Endothelial cell (in vitro differentiated cells): ENCODE results near the gene TRIM69. TPM values are rescaled to one million over a fixed set of nuclear protein-coding genes. Genes with fewer than 3 reads are reported as not detected.
A peak's percentile ranks its signal among the peaks of the same experiment; 100 is the strongest.

Experiments
- DNase-seq: peaks from one replicate; pipeline ENCODE4 v3.0.0; 2021; ENCODE audit warnings: low spot score
- H3K27ac Mint-ChIP-seq: one replicate; pipeline ENCODE4 v1.8.0; 2021; ENCODE audit warnings: mixed read lengths, inconsistent platforms; ENCODE audit not compliant: unreplicated experiment
- H3K27me3 Mint-ChIP-seq: one replicate; pipeline ENCODE4 v1.8.0; 2021; ENCODE audit warnings: mild to moderate bottlenecking, moderate library complexity, mixed read lengths, inconsistent platforms; ENCODE audit not compliant: unreplicated experiment
- H3K36me3 Mint-ChIP-seq: one replicate; pipeline ENCODE4 v1.8.0; 2021; ENCODE audit warnings: mild to moderate bottlenecking, low read depth, mixed read lengths, inconsistent platforms; ENCODE audit not compliant: unreplicated experiment
- H3K4me1 Mint-ChIP-seq: one replicate; pipeline ENCODE4 v1.8.0; 2021; ENCODE audit warnings: mild to moderate bottlenecking, mixed read lengths, inconsistent platforms; ENCODE audit not compliant: unreplicated experiment
- H3K4me3 Mint-ChIP-seq: one replicate; pipeline ENCODE4 v1.8.0; 2021; ENCODE audit warnings: mild to moderate bottlenecking, mixed read lengths, inconsistent platforms; ENCODE audit not compliant: unreplicated experiment
- H3K9me3 Mint-ChIP-seq: one replicate; pipeline ENCODE4 v1.8.0; 2021; ENCODE audit warnings: mixed read lengths, inconsistent platforms; ENCODE audit not compliant: unreplicated experiment
- CTCF ChIP-seq: fragments of 200-600 bp; sonication (generic); IDR thresholded peaks from one replicate; pipeline ENCODE4 v1.5.0; 2021; ENCODE audit warnings: antibody characterized with exemption; ENCODE audit not compliant: unreplicated experiment
- total RNA-seq: library from RNA; stranded (reverse); fragmentation: NEBNext Ultra II Directional; extraction: Animal tissue kit (Norgen Biotek cat#: 25700); gene quantifications from one replicate; pipeline ENCODE4 v1.2.1, GENCODE V29; 2021; ENCODE audit not compliant: unreplicated experiment

Gene TRIM69
- total RNA-seq, 1 donor from 2014 or later = 13.4 TPM

- no peak overlapping the region for H3K27ac Mint-ChIP-seq
- H3K36me3 Mint-ChIP-seq = peaks cover 21% of the 10 kb centered on the region
- no peak for DNase-seq
- H3K9me3 Mint-ChIP-seq = no peaks in the 10 kb centered on the region
- H3K4me3 Mint-ChIP-seq = no peak overlapping the region
- no peaks in the 10 kb centered on the region for H3K27me3 Mint-ChIP-seq
- H3K4me1 Mint-ChIP-seq = peaks cover 4% of the 10 kb centered on the region
- no peak for TF ChIP-seq CTCF
Observed at GRCh38 chr15:44720460-44721176, 15.7 kb upstream of the TRIM69 start.

GRCh38 chr15:44722011-44722410 is 14.3 kb upstream of the TRIM69 start:
- TF ChIP-seq CTCF = no peak
- no peak overlapping the region for H3K4me3 Mint-ChIP-seq
- H3K27ac Mint-ChIP-seq = no peak overlapping the region
- H3K9me3 Mint-ChIP-seq = no peaks in the 10 kb centered on the region
- H3K27me3 Mint-ChIP-seq = no peaks in the 10 kb centered on the region
- peaks cover 12% of the 10 kb centered on the region for H3K36me3 Mint-ChIP-seq
- no peak for DNase-seq
- peaks cover 14% of the 10 kb centered on the region for H3K4me1 Mint-ChIP-seq

- no peaks in the 10 kb centered on the region for H3K9me3 Mint-ChIP-seq
Observed at GRCh38 chr15:44726136-44726535, 10.2 kb upstream of the TRIM69 start.

GRCh38 chr15:44726568-44727484 is 9.5 kb upstream of the TRIM69 start:
- H3K4me1 Mint-ChIP-seq = peaks cover 17% of the 10 kb centered on the region
- H3K36me3 Mint-ChIP-seq = peaks cover 3% of the 10 kb centered on the region
- TF ChIP-seq CTCF = no peak
- no peaks in the 10 kb centered on the region for H3K27me3 Mint-ChIP-seq
- H3K4me3 Mint-ChIP-seq = no peak overlapping the region
- H3K27ac Mint-ChIP-seq = peak overlapping the region; percentile 90
- DNase-seq = no peak
- no peaks in the 10 kb centered on the region for H3K9me3 Mint-ChIP-seq

More at GRCh38 chr15:44726136-44726535, 10.2 kb upstream of the TRIM69 start:
- peak overlapping the region; percentile 90 for H3K27ac Mint-ChIP-seq
- no peaks in the 10 kb centered on the region for H3K27me3 Mint-ChIP-seq
- TF ChIP-seq CTCF = no peak
- H3K4me1 Mint-ChIP-seq = peaks cover 17% of the 10 kb centered on the region
- DNase-seq = no peak
- H3K36me3 Mint-ChIP-seq = peaks cover under 1% of the 10 kb centered on the region
- no peak overlapping the region for H3K4me3 Mint-ChIP-seq
